GM21529 (cell line): ENCODE results near the gene UBA7.
"Not testable (repeated sequence)": the region's sequence is repeated elsewhere in the genome, so short reads cannot be mapped to it uniquely, and the experiment has no call there.

ENCODE experiments used
- ATAC-seq: cut with Tn5 transposase; IDR thresholded peaks from one replicate; pipeline ENCODE4 v1.9.1; 2021; ENCODE audit not compliant: unreplicated experiment

UBA7 gene

GRCh38 chr3:49813497-49814174, at the start of gene UBA7:
Gene UBA7 (minus strand): TSS chr3:49813953. CDS start chr3:49813787, 166 bp downstream.
- peak; percentile 85 for ATAC-seq

- ATAC-seq: no peak
Measured at GRCh38 chr3:49859576-49860305, 46.0 kb upstream of the UBA7 start.

- ATAC-seq: peak; percentile 96
Measured at GRCh38 chr3:49856181-49857005, 42.6 kb upstream of the UBA7 start, which contains the start of gene TRAIP. Gene TRAIP (minus strand): TSS chr3:49856564. CDS start chr3:49856453, 111 bp downstream.

GRCh38 chr3:49855662-49856061, 41.9 kb upstream of the UBA7 start:
- no peak for ATAC-seq

- no peak for ATAC-seq
Measured at GRCh38 chr3:49845694-49846093, 31.9 kb upstream of the UBA7 start.

- ATAC-seq: no peak
Measured at GRCh38 chr3:49844464-49845183, 30.9 kb upstream of the UBA7 start.

- ATAC-seq: no peak
Measured at GRCh38 chr3:49842843-49843517, 29.2 kb upstream of the UBA7 start.

GRCh38 chr3:49841806-49842205, 28.1 kb upstream of the UBA7 start:
- no peak for ATAC-seq

- ATAC-seq: no peak
Measured at GRCh38 chr3:49841126-49841696, 27.5 kb upstream of the UBA7 start.

- no peak for ATAC-seq
Measured at GRCh38 chr3:49840388-49840787, 26.6 kb upstream of the UBA7 start.

GRCh38 chr3:49839193-49839809, 25.5 kb upstream of the UBA7 start:
- ATAC-seq: no peak

GRCh38 chr3:49831341-49831740, 17.6 kb upstream of the UBA7 start:
- no peak for ATAC-seq

GRCh38 chr3:49826016-49826415, 12.3 kb upstream of the UBA7 start:
- no peak for ATAC-seq

- ATAC-seq: not testable (repeated sequence)
Measured at GRCh38 chr3:49823131-49823530, 9.4 kb upstream of the UBA7 start.

- no peak for ATAC-seq
Measured at GRCh38 chr3:49812916-49813496, 747 bp downstream of the UBA7 start.

GRCh38 chr3:49807431-49808114, 6.2 kb downstream of the UBA7 start:
- ATAC-seq: no peak

- no peak for ATAC-seq
Measured at GRCh38 chr3:49806850-49807249, 6.9 kb downstream of the UBA7 start.

- ATAC-seq: no peak
Measured at GRCh38 chr3:49805897-49806701, 7.7 kb downstream of the UBA7 start.
